ENCODE results near the gene DCTN3.

DCTN3 gene

GRCh38 chr9:34620061-34620994 lies at the start of gene DCTN3:
DCTN3 (minus strand) TSS chr9:34620495; CDS start chr9:34620464, 31 bp downstream.
- peak; percentile 95 for DNase-seq (ENCODE audit: low spot score)

GRCh38 chr9:34665381-34666250 lies 45.3 kb upstream of the DCTN3 start:
- DNase-seq (ENCODE audit: low spot score): peak; percentile 95

DNA sequence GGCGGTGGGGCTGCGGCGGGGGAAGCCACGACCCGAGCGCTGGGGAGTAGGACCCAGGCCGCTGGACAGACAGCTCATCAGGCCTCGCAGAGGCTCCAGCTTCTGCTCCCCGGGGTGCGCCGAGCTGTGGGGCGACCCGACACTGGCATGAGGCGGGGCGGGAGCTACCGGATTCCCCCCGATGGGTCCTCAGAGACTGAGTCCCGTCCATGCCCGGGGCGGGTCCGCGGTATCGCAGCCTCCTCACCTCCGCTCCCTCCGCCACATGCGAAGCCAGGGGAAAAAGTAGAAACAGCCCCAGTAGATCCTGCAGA lies 44.7 kb upstream of the DCTN3 start:
- no peak for DNase-seq (ENCODE audit: low spot score)

DNA sequence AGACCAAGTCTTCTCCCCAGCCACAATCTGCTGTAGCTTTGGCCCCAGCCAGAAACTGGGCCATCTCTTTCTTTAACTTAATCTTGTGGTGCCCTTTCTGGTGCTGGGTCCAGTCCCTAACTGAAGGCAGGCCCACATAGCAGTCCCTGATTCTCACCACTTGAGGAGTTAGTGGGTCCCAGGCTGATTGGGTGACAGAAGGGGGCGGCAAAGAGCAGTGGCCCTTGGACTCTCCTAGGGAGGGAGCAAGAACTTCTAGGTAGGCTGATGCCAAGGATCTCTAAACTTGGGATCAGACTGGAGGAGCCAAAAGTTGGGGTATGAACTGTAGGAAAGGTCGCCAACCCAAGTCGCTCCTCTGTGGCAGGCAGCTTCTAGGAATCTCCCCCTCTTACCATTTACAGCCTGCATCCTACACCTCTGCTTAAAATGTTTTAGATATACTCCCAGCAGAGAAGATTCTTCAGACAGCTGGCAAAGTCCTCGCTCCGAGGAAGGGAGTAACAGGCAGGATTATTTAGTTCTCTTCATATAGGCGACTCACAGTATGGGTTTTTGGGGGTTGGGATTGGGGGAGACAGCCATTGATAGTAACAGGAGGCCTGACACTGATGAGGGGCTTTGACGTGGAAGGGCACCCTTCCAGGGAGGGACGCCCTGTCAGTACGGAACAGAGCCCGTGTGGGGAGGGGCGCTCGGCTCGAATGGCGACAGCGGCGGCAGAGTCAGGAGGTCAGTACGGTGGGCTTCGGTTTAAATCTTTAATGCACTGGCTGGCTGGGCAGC lies 44.2 kb upstream of the DCTN3 start:
- peak; percentile 80 for DNase-seq (ENCODE audit: low spot score)

DNA sequence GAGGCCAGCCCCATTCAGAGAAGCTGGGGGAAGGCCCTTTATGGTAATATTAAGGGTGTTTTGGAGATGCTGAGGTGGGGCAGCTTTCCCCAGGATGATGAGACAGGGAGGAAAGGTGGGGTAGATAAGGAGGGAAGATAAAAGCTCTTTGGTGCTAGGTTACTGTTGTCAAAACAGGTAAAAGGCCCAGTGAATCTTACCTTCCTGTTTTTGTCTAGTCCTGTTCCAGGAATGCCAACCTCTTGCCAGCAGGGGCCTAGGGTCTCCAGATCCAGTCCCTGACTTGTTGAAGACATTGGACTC lies 43.0 kb upstream of the DCTN3 start:
- DNase-seq (ENCODE audit: low spot score): no peak

DNA sequence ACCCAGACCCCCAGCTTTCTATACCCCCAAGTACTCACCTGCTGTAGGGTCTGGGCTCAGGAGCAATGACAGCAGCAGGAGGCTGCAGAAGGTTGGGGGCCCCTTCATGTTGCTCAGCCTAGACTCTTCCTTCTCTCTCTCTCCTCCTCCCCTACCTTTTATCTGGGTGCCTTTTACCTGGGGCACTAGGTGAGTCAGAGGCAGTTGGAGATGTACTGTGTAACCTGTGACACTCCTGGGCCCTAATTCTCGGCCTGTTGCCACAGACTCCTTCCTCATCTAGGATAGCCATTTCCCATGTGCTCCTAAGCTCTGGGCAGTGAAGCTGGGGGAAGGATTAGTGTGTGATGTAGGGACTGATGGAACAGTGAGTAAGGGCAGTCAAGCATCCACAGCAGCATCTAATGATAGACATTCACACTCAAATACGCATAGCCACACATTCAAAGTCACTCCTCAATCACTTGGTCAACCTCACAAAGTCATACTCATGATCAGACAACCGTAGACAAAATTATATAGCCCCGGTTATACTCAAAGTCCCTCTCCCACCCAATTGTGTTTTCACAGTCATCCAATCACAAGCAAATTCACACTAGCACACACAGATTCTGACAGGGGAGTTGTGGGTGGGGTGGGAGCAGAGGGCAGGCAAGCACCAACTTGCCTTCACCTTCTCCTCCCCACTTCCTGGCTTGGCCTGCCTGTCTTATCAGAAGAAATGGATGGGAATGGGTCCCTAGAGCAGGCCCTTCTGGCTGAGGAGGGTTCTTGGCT lies 42.4 kb upstream of the DCTN3 start, which contains the start of gene CCL27:
CCL27 (minus strand) TSS at position 132 of the 777 bp plus-strand sequence; CDS start at position 108, 24 bp downstream.
- no peak for DNase-seq (ENCODE audit: low spot score)

DNA sequence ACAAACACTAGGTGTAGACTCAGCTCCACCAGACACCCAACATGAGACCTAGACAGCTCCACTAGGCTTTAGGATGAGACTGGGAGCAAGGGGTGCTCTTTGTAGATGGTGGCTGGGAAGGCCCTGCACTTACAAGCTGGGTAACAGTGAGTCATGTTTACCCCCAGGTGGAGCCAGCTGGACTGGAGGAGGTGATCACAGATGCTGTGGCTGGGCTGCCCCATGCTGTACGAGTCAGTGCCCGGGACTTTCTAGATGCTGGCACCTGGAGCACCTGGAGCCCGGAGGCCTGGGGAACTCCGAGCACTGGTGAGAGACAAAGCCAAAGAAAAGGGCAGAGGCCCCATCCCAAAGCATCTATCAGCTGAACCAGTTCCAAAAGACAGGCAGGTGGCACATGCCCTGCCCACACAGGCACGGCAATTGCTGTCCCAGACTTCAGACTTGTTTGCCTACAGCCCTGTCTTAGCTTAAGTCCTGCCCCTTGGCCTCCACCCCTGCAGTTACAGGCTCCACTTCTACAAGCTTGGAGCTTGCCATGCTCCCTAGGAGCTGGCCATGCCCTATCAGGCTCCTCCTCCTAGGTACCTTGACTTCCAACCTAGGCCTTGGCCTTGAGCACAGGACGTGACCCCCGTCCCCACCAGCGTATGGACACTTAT lies 39.4 kb upstream of the DCTN3 start:
- no peak for DNase-seq (ENCODE audit: low spot score)

DNA sequence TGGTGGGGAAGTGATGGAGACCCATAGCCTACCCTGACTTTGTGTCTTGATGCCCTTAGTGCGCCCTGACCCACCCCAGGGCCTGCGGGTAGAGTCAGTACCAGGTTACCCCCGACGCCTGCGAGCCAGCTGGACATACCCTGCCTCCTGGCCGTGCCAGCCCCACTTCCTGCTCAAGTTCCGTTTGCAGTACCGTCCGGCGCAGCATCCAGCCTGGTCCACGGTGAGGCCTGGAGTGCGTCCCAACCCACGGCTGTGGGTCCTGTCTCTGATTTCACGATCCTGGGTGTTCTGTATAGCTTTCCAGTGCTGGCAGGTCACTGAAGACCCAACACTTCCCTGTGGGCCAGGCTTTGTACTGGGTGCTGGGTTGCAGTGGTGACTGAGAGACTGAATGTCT lies 38.2 kb upstream of the DCTN3 start:
- no peak for DNase-seq (ENCODE audit: low spot score)

DNA sequence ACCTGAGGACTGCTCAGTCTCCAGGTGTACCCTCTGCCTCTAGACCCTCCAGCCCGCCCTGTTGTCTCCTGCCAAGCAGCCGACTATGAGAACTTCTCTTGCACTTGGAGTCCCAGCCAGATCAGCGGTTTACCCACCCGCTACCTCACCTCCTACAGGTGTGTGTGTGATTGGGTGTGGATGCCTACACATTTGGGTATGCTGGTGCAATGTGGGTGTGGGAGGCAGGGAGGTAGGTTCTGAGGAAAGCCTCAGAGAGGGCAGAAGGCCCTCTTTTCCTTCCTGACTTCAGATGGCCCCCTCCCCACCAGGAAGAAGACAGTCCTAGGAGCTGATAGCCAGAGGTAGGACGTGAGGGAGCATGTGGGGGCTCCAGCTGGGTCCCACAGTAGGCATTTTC lies 36.7 kb upstream of the DCTN3 start:
- no peak for DNase-seq (ENCODE audit: low spot score)

- DNase-seq (ENCODE audit: low spot score): no peak
These were observed 35.1 kb upstream of the DCTN3 start for GRCh38 chr9:34655394-34655793.

DNA sequence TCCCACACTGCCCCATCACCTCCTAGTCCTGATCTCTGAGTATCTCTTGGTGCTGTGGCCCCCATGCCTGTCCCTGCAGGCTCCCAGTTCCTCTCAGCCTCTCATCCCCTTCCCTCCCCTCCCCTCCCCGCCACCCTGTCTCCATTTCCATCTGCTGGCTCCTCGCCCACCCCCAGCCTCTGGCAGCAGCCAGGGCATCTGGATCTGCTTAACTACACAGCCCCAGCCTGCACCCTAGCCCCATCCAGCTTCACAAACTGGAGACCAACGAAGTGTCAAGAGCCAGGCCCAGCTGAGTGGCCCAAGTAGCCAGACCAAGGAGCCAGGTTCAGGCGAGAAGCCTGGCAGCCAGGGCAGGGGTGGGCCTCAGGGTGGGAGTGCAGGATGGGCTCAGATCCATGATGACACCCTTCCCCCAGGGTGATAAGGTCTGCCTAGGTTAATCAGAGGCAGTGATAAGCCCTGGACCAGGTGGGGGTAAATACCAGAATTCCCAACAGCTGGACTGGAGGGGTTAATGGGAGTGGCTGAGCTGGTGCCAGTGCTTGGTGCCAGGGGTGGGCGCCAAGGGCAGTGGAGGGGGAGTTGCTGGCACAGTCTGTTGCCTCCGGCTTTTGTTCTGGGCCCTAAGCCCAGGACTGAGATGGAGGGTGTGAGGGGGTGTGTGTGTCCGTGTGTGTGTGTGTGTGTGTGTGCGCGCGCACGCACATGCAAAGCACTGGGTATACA lies 34.2 kb upstream of the DCTN3 start:
- DNase-seq (ENCODE audit: low spot score): peak; percentile 82

DNA sequence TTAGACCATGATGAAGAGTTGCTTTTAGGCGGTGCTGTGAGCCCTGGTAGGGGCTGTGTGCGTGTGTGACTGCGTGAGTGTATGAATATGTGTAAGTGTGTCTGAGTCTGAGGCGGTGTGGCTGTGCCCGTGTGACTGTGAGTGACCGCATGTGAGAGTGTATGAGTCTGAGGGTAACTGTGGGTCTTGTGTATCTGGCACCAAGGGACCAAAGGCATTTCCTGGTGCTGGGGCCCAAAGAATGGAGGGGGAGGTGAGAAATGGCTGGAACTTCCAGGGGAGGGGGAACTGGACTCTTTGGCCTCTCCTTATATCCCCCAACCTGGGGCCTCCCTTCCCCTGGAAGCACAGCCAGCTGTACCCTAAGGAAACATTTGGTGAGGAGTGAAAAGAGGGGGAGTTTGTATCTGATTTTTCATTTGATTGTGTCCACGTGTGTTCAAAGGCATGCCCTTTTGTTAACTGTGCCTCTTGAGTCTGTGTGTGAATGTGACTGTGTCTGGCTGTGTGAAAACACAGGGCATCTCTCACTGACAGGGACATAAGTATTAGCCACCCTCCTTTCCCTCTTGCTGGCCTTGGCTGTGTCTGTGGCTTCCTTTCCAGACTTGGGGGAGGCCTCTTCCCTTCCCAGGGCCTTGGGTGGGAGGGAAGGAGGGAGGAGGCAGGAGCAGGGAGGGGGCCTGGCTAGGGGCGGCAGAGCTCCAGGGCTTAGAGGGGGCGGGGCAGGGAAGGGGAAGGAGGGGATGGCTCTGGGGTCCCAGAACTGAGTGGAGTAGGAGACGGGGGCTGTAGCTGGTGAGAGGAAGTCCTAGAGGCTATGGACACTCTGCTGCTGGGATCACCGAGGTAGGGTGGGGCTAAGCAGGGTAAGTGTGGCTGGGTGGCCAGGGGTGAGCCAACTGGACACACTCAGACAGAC lies 33.1 kb upstream of the DCTN3 start:
- DNase-seq (ENCODE audit: low spot score): no peak

DNA sequence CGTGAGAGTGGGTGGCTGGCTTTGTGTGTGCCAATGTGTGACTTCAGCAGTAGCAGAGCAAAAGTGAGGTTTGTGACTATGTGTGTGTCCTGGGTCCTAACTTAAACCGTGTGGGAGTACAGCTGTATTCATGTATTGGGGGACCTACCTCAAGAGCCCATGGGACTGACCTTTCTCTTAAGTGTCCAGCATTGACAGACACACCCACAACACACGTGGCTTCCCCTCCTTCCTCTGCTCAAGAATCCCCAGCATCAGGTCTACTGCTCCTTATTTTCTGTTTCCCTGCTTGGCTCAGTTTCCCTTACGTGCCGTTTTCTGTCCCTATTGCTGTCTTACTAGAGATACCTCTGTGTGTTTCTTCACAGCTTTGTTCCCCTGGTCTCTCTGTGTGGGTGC lies 32.3 kb upstream of the DCTN3 start:
- DNase-seq (ENCODE audit: low spot score): no peak

DNA sequence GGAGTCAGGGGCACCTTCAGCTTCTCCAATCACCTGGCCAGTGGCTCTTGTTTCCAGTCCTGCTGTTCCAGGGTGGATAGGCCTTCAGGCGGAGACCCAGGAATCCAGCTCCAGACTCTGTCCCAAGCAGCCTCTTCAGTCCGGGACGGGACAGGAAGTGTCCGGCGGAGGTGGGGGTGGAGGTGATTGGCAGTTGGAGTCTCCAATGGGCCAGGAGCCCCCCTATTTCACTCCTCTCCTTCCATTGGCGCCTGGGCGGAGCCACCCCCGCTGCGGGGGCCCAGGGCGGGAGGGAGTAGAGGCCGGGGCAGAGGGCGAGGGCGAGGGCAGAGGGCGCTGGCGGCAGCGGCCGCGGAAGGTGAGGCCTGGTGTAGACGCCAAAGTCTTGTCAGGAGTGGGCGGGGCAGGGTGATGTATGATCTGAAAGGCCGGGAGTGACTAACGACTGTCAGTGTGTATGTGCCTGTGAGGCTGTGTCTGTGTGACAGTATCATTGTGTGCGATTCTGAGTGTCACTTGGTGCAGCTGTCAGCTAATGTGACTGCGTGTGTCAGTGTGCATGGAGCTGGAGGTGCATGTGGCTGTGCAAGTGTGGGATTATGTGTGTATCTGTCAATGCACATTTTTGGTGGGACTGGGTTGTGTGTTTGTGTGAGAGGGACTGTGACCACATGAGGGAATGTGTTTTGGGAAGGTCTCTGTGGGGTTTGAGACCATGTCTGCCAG lies 31.7 kb upstream of the DCTN3 start, which contains the start of gene IL11RA:
IL11RA (plus strand) TSS at position 310 of the 726 bp plus-strand sequence. CDS start 3,033 bp downstream, outside the sequence.
- peak; percentile 94 for DNase-seq (ENCODE audit: low spot score)

DNA sequence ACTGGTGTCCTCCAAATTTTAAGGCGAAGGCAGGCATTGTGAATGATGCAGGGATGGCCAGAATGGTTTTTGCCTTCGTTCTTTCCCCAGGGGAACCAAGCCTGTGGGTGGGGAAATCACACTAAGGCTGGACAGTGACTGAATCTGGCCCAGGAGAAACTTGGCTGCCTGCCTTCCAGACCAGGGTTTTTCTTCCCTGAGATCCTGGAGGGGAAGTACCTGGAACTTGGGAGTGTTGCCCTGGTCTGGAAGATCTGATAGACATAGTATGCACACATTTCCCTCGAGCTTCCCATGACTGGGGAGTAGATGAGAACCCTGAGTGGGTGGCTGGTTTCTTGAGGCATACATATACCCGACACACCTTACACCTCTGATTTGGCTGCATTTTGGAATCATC lies 31.0 kb upstream of the DCTN3 start:
- DNase-seq (ENCODE audit: low spot score): no peak

GRCh38 chr9:34650816-34651215 lies 30.5 kb upstream of the DCTN3 start:
- no peak for DNase-seq (ENCODE audit: low spot score)

GRCh38 chr9:34648673-34649072 lies 28.4 kb upstream of the DCTN3 start:
- no peak for DNase-seq (ENCODE audit: low spot score)

GRCh38 chr9:34647651-34648050 lies 27.4 kb upstream of the DCTN3 start:
- no peak for DNase-seq (ENCODE audit: low spot score)

GRCh38 chr9:34647084-34647403 lies 26.7 kb upstream of the DCTN3 start:
- DNase-seq (ENCODE audit: low spot score): no peak
